Suprapubic skin (tissue), 4 donors: ENCODE measurements around the gene TMEM135. TPM values are rescaled to one million over a fixed set of nuclear protein-coding genes. Genes with fewer than 3 reads are reported as not detected.

Experiments used
- DNase-seq, 2 donors: peaks; one replicate each; pipeline ENCODE4 v3.0.0-alpha.2; 2019; ENCODE audit warnings: low spot score in 2 of 2
- H3K27ac ChIP-seq: fragments of 200-600 bp; sonication (generic); one replicate; pipeline ENCODE4 v1.5.1; 2019
- H3K27me3 ChIP-seq: fragments of 200-600 bp; sonication (generic); one replicate; pipeline ENCODE4 v1.5.1; 2019
- H3K36me3 ChIP-seq: fragments of 200-600 bp; sonication (generic); one replicate; pipeline ENCODE4 v1.5.1; 2019
- H3K4me1 ChIP-seq: fragments of 200-600 bp; sonication (generic); one replicate; pipeline ENCODE4 v1.5.1; 2019
- H3K4me3 ChIP-seq: fragments of 200-600 bp; sonication (generic); one replicate; pipeline ENCODE4 v1.5.1; 2019; ENCODE audit warnings: mild to moderate bottlenecking
- H3K9me3 ChIP-seq: fragments of 200-600 bp; sonication (generic); one replicate; pipeline ENCODE4 v1.5.1; 2019
- EP300 ChIP-seq: sonication (generic); formaldehyde crosslinking; IDR thresholded peaks from one replicate; pipeline ENCODE4 v1.6.1; 2017; ENCODE audit warnings: antibody characterized with exemption
- POLR2A ChIP-seq, 2 donors: fragments of 450-650 bp; IDR thresholded peaks; one replicate each; pipeline ENCODE4 v1.6.1; 2017; ENCODE audit warnings: antibody characterized with exemption in 2 of 2, mild to moderate bottlenecking in 2 of 2, moderate library complexity in 2 of 2
- POLR2AphosphoS5 ChIP-seq, 3 donors: sonication (generic); formaldehyde crosslinking; IDR thresholded peaks; one replicate each; pipeline ENCODE4 v1.6.1; 2017; ENCODE audit warnings: antibody characterized with exemption in 3 of 3
- WGBS: methylation state at CpG from one replicate; pipeline ENCODE4 v1.1.5; 2018; 5-methylcytosine and 5-hydroxymethylcytosine counted together
- total RNA-seq, 4 donors: library from RNA; depleted of rRNA; stranded (reverse); fragments of >200 nt; gene quantifications; one replicate each; pipeline ENCODE4 v1.1.0, GENCODE V29; 2016
- TF ChIP-seq, protein P1 (sequence below), 2 donors: fragments of 200-600 bp in 1 of 2; fragments of 450-650 bp in 1 of 2; sonication (generic) in 1 of 2; IDR thresholded peaks; one replicate each; pipeline ENCODE4 v1.5.1; 2016 to 2019; ENCODE audit warnings: antibody characterized with exemption in 2 of 2, mild to moderate bottlenecking in 1 of 2, moderate library complexity in 1 of 2

Gene TMEM135
- total RNA-seq, 4 donors from 2014 or later = 5.8 to 22.3 (median 11.0) TPM

DNA sequence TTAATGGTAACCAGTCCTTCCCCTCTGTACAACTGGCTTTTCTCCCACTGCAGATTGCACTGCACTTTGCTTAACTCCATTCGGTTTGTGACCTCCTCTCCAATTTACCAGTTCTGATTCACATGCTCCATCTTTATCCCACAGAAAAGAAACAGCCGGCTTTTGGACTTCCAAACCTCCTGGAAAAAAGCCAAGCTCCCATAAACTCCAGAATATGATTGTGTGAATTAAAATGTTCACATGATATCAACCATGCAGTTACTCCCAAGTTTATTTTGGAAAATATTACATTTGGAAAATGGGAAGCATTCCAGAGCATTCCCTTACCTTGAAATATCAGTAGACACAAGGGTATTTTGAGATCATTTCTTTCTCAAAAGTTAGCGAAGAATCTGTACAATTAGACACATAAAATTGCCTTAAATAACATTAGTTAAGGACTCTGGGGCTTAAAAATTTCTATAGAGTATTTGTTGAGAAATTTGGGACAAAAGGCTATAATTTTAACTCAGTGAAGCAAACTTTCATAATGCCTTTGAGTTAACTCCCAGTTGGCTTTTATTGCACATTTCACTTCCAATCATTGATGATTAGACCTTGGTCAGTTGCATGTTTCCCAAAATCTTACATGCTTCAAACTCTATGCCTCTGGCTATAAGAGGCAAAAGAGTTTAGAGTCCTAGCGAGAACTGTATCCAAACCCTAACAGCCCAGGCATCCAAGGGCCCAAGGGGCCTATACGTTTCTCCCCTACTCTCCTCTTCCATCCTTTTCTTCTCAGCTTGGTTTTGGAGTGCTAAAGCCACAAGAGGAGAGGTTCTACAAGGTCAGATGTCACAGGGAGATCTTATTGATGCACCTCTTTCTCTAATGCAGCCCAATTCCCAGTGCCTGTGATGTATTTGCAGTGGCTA is 23.6 kb upstream of the TMEM135 start:
- H3K4me1 ChIP-seq = no peaks in the 10 kb centered on the region
- WGBS = 61% methylated on average over 5 of the region's 5 CpGs
- no peaks in the 10 kb centered on the region for H3K36me3 ChIP-seq
- no peak overlapping the region for H3K4me3 ChIP-seq
- no peak overlapping the region for H3K27ac ChIP-seq
- TF ChIP-seq EP300 = no peak
- no peaks in the 10 kb centered on the region for H3K9me3 ChIP-seq
- DNase-seq = no peak
- no peaks in the 10 kb centered on the region for H3K27me3 ChIP-seq

DNA sequence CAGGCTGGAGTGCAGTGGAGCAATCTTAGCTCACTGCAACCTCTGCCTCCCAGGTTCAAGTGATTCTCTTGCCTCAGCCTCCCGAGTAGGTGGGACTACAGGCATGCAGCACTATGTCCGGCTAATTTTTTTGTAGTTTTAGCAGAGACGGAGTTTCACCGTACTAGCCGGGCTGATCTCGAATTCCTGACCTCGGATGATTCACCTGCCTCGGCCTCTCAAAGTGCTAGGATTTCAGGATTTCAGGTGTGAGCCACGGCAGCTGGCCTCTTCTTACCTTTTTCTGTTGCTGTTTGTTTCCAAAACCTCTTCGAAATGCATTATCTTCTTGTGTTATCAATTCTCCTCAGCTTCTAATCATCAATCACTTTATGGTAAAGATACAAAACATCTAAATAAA is 22.1 kb upstream of the TMEM135 start:
- no peak for DNase-seq
- Histone ChIP-seq H3K4me3 (no peak overlapping the region), H3K9me3 (no peaks in the 10 kb centered on the region), H3K4me1 (peaks cover 10% of the 10 kb centered on the region), H3K27ac (no peak overlapping the region), H3K36me3 (no peaks in the 10 kb centered on the region), H3K27me3 (no peaks in the 10 kb centered on the region)
- 94% methylated on average over 10 of the region's 10 CpGs for WGBS
- TF ChIP-seq, protein P1, sequence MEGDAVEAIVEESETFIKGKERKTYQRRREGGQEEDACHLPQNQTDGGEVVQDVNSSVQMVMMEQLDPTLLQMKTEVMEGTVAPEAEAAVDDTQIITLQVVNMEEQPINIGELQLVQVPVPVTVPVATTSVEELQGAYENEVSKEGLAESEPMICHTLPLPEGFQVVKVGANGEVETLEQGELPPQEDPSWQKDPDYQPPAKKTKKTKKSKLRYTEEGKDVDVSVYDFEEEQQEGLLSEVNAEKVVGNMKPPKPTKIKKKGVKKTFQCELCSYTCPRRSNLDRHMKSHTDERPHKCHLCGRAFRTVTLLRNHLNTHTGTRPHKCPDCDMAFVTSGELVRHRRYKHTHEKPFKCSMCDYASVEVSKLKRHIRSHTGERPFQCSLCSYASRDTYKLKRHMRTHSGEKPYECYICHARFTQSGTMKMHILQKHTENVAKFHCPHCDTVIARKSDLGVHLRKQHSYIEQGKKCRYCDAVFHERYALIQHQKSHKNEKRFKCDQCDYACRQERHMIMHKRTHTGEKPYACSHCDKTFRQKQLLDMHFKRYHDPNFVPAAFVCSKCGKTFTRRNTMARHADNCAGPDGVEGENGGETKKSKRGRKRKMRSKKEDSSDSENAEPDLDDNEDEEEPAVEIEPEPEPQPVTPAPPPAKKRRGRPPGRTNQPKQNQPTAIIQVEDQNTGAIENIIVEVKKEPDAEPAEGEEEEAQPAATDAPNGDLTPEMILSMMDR (IDR thresholded peaks at IDR 0.05) = no peak
- TF ChIP-seq POLR2A (IDR thresholded peaks at IDR 0.05) (no peak), POLR2AphosphoS5 (IDR thresholded peaks at IDR 0.05) (no peak), EP300 (no peak)

DNA sequence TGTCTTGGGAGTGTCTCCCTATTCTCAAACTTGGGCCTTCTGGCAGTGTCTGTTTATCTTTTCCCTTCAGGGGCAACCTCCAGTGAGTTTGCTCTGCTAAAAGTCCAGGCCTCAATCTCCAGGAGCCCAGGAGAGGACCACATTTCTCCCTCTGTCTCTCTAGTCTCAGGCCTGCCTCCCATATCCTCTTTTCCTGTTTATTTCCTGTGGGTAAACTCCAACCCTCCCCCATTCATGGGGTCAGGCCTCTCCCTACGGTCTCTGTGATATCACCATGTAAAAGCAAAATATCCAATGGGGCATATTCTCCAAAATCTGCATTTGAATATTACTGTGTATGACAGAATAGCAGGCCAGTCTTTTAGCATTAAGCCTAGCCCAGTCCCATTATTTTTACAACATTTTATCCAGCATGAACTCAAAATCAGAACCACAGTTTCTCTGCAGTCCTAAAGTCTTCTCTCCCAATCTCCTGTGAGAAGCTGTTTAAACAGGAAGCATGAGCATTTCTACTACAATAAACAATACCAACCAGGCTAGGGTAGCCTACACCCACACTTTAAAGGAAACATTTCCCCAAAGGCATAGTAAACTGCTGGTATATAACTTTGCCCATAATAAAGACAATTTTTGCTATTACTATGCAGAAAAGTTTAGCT is 18.0 kb upstream of the TMEM135 start:
- H3K36me3 ChIP-seq = no peaks in the 10 kb centered on the region
- DNase-seq = no peak

DNA sequence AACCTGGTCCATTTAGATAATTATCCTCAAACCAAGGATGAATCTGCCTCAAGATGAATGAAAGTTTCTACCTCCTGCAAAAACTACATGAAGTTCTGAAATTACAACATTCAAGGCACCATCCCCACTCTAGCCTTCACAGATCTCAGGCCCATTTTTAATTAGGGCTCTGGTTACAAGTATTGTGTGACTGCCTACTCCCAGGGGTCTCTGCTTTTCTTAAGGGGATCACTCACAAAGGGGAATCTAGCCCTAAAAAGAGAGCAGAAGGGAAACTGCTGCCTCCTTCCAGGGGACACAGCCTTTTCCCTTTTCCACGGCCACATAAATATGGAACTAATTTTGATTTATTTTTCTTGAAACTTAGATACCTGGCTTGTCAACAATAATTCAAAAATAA is 17.4 kb upstream of the TMEM135 start:
- Histone ChIP-seq H3K27me3 (no peaks in the 10 kb centered on the region), H3K27ac (no peak overlapping the region), H3K4me1 (peaks cover 10% of the 10 kb centered on the region), H3K9me3 (no peaks in the 10 kb centered on the region), H3K36me3 (no peaks in the 10 kb centered on the region), H3K4me3 (no peak overlapping the region)
- TF ChIP-seq, protein P1 (IDR thresholded peaks at IDR 0.05) = no peak
- TF ChIP-seq POLR2A (IDR thresholded peaks at IDR 0.05) = no peak
- TF ChIP-seq EP300 = no peak
- TF ChIP-seq POLR2AphosphoS5 (IDR thresholded peaks at IDR 0.05) = no peak
- no peak for DNase-seq
- WGBS = 71% methylated on average over 1 of the region's 1 CpG

More for the DNA sequence above, 18.0 kb upstream of the TMEM135 start:
- no peaks in the 10 kb centered on the region for H3K9me3 ChIP-seq
- TF ChIP-seq POLR2AphosphoS5 (IDR thresholded peaks at IDR 0.05) (no peak), POLR2A (IDR thresholded peaks at IDR 0.05) (no peak), EP300 (no peak)
- TF ChIP-seq, protein P1 (IDR thresholded peaks at IDR 0.05) = no peak
- no peak overlapping the region for H3K4me3 ChIP-seq
- WGBS = 71% methylated on average over 1 of the region's 1 CpG
- H3K27me3 ChIP-seq = no peaks in the 10 kb centered on the region
- H3K4me1 ChIP-seq = peaks cover 10% of the 10 kb centered on the region
- no peak overlapping the region for H3K27ac ChIP-seq

DNA sequence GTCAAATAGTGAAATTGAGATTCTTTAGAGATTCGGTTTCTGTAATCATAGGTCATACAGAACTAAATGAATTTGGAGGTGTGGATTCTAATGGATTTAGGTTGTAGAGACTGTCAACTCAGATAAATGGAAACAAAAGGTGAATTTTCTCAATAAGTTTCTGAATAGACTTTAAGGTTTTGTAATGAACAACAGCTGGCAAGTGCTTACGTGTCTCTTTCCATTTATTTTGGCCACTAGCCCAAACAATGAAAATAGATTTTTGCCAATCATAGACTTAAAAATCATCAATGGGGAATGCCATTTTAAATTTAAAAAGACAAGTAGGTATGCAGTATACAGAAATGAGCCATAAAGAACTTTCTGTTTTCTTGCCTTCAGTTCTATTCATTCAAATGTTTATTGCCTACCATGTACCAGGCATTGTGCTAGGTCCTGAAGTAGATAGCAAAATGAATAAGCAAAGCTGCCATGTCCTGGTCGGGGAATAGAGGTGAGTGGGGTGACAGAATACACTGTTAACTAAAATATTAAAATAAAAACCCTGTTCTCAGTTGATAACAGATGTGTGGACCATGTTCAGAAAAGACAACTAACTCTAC is 16.9 kb upstream of the TMEM135 start:
- Histone ChIP-seq H3K9me3 (no peaks in the 10 kb centered on the region), H3K4me1 (peaks cover 10% of the 10 kb centered on the region), H3K36me3 (no peaks in the 10 kb centered on the region), H3K27ac (no peak overlapping the region), H3K27me3 (no peaks in the 10 kb centered on the region), H3K4me3 (no peak overlapping the region)
- 67% methylated on average over 3 of the region's 3 CpGs for WGBS
- TF ChIP-seq, protein P1 (IDR thresholded peaks at IDR 0.05) = no peak
- no peak for TF ChIP-seq POLR2A (IDR thresholded peaks at IDR 0.05)
- no peak for TF ChIP-seq POLR2AphosphoS5 (IDR thresholded peaks at IDR 0.05)
- no peak for TF ChIP-seq EP300
- DNase-seq = no peak
